ENCODE data around the gene SMARCC1.
A peak's percentile ranks its signal among the peaks of the same experiment; 100 is the strongest.
"Not testable (repeated sequence)": the region's sequence is repeated elsewhere in the genome, so short reads cannot be mapped to it uniquely, and the experiment has no call there.

SMARCC1 gene

GRCh38 chr3:47766186-47766585 lies 15.5 kb downstream of the SMARCC1 start:
- DNase-seq (ENCODE audit: low read depth) = no peak

DNA sequence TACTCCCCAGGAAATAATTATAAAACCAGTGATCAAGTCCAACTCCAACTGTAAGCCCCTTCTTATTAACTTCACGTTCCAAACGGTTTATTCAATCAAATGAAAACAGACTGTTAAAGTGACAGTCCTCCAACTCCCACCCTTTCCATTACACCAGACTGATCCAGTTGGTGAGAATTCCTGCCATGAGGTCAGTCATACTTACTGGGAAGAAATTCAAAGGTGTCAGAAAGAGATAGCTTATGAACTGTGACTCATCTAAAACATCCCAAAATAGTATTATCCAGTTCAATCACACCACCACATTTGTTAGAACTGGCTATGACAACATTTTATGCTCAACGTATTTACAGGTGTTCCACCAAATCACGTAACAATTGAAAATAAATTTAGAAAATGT lies 19.5 kb downstream of the SMARCC1 start:
- DNase-seq (ENCODE audit: low read depth) = peak; percentile 43

DNA sequence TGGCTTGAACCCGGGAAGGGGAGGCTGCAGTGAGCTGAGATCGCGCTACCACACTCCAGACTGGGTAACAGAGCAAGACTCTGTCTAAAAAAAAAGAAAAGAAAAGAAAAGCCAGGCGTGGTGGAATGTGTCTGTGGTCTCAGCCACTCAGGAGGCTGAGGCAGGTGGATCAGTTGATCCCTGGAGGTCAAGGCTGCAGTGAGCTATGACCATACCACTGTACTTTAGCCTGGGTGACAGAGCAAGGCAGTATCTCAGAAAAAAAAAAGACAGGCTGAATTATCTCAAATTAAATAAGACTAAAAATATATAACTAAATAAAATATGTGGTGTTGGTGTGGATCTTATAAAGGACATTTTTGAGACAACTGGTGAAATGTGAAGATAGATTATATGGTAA lies 20.6 kb downstream of the SMARCC1 start:
- no peak for DNase-seq (ENCODE audit: low read depth)

DNA sequence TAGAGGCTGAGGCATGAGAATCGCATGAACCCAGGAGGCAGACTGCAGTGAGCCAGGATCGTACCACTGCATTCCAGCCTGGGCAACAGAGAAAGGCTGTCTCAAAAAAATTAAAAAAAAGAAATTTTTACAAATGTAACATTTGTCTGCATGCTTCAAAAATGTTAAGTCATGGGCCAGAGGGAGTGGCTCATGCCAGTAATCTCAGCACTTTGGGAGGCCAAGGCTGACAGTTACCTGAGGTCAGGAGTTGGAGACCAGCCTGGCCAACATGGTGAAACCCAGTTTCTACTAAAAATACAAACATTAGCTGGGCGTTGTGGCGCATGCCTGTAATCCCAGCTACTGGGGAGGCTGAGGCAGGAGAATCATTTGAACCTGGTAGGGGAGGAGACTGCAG lies 21.5 kb downstream of the SMARCC1 start:
- DNase-seq (ENCODE audit: low read depth) = not testable (repeated sequence)

- no peak for DNase-seq (ENCODE audit: low read depth)
These were observed 23.2 kb downstream of the SMARCC1 start for GRCh38 chr3:47758261-47759025.

- no peak for DNase-seq (ENCODE audit: low read depth)
These were observed 29.0 kb downstream of the SMARCC1 start for GRCh38 chr3:47752716-47753115.

GRCh38 chr3:47750811-47751354 lies 30.8 kb downstream of the SMARCC1 start:
- not testable (repeated sequence) for DNase-seq (ENCODE audit: low read depth)

GRCh38 chr3:47747558-47747957 lies 34.1 kb downstream of the SMARCC1 start:
- DNase-seq (ENCODE audit: low read depth) = no peak

DNA sequence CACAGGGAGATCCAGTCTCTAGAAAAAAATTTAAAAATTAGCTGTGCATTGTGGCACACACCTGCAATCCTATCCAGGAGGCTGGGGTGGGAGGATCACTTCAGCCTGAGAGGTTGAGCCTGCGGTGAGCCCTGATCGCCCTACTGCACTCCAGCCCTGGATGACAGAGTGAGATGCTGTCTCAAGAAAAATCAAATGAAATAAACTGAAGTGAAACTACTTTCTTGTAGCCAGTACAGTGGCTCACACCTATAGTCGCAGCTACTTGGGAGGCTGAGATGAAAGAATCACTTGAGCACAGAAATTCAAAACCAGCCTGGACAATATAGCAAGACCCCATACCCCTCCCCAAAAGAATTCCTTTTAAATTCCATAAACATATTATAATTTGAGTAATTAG lies 35.4 kb downstream of the SMARCC1 start:
- DNase-seq (ENCODE audit: low read depth) = no peak

GRCh38 chr3:47743855-47744254 lies 37.8 kb downstream of the SMARCC1 start:
- no peak for DNase-seq (ENCODE audit: low read depth)

GRCh38 chr3:47743352-47743751 lies 38.3 kb downstream of the SMARCC1 start:
- DNase-seq (ENCODE audit: low read depth) = peak; percentile 42

DNA sequence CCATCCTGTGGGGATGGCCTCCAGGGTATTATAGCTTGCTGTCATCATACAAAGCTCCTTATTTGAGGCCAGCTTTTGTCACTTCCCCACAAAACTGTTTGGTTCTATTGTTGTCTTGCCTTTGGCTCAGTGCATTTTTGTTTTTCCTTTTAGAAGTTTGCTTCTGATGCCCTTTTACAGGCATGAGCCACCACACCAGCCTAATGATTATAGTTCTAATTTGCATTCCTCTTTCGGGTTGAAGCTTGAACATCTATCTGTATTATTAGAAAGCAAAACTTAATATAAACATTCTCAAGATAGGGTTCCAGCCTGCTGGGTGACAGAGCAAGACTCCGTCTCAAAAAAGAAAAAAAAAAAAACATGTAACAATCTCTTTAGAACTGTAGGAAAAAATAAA lies 39.8 kb downstream of the SMARCC1 start:
- no peak for DNase-seq (ENCODE audit: low read depth)

GRCh38 chr3:47732143-47732542 lies 49.5 kb downstream of the SMARCC1 start:
- no peak for DNase-seq (ENCODE audit: low read depth)

GRCh38 chr3:47731061-47731460 lies 50.6 kb downstream of the SMARCC1 start:
- DNase-seq (ENCODE audit: low read depth) = no peak

DNA sequence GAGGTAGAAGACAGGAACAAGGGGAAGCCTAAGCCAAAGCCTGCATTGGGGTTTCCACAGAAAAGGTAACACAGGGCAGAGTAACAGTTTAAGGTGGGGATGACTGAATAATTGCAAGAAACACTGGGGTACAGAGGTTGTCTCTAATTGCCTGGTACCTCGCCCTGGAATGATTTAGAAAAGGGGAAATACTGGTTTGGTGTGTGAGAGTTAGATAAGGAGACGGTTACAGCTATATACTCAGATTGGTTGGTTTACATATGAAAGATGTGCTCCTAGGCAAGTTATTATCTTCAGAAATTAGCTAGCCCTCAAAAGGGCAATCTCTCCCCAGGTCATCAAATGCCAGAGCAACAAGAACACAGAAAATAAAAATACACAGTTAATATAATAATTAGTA lies 58.8 kb downstream of the SMARCC1 start:
- no peak for DNase-seq (ENCODE audit: low read depth)

DNA sequence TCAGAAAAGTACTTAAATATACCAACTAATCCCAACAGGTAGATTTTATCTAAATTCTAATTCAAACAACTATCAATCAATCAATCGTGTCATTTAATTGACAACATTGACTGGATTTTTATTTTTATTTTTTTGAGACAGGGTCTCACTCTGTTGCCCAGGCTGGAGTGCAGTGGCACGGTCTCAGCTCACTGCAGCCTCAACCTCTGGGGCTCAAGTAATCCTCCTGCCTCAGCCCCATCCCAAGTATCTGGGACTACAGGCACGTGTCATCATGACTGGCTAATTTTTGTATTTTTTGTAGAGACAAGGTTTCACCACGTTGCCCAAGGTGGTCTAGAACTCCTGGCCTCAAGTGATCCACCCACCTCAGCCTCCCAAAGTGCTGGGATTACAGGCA lies 64.2 kb downstream of the SMARCC1 start:
- DNase-seq (ENCODE audit: low read depth) = not testable (repeated sequence)

GRCh38 chr3:47716656-47717055 lies 65.0 kb downstream of the SMARCC1 start:
- no peak for DNase-seq (ENCODE audit: low read depth)

DNA sequence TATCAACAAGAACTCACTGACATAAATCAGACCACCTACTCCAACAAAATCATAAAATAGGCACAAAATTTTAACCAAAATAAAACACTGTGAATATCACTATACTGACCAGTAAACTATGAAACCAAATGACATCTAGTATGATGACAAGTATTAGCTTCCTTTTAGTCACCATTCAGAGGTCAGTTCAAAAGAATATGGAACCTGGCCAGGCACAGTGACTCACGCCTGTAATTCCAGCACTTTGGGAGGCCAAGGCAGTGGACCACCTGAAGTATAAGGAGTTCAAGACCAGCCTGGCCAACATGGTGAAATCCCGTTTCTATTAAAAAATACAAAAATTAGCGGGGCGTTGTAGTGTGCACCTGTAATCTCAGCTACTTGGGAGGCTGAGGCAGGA lies 65.8 kb downstream of the SMARCC1 start:
- DNase-seq (ENCODE audit: low read depth) = peak; percentile 78

DNA sequence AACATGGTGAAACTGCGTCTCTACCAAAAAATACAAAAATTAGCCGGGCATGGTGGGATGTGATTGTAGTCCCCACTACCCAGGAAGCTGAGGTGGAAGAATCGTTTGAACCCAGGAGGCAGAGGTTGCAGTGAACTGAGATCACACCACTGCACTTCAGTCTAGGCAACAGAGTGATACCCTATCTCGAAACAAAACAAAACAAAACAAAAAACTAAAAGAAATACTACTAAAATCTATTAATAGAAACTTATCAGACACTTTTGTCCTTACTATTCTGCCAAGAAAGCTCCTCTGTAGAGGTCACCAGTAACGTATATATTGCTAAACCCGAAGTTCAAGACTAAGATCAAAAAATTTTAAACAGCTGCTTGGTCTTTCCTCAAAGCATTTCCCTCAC lies 67.1 kb downstream of the SMARCC1 start:
- DNase-seq (ENCODE audit: low read depth) = no peak

GRCh38 chr3:47713655-47714054 lies 68.0 kb downstream of the SMARCC1 start:
- no peak for DNase-seq (ENCODE audit: low read depth)

GRCh38 chr3:47712398-47712797 lies 69.3 kb downstream of the SMARCC1 start:
- no peak for DNase-seq (ENCODE audit: low read depth)

- DNase-seq (ENCODE audit: low read depth) = no peak
These were observed 70.1 kb downstream of the SMARCC1 start for GRCh38 chr3:47711596-47711995.

DNA sequence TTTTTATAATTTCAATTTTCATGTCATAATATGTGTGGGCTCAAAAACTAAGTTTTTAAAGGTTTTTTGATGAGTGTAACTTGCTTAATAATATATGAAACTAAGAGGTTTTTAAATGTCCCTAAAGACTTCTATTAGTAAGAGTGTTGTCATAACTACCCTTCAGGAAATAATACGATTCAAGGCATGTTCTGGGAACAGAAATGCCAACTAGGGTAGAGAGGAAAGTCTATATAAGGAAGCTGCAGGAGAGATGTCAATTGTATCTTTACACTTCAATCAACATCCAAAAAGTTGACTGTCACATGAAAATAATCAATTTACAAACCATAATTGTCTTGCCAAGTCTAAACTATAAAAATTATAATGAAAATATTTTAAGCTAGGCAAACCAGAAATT lies 76.3 kb downstream of the SMARCC1 start:
- no peak for DNase-seq (ENCODE audit: low read depth)

DNA sequence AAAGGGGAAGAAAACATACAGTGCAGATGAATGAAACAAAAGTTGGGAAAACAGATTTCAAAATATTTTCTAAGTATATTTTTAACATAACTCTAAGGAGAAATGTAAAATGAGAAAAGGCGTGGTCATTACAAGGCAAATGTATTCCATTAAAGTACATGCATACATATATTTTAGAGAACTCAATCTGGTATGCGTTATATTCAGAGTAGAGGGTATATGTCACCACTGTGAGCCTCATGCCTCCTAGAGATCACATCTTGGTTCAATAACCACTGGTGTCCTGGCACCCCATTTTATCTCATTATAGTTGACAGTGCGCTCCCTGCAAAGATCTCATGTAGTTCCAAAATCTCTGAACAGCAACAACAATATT lies 77.5 kb downstream of the SMARCC1 start:
- DNase-seq (ENCODE audit: low read depth) = no peak

Measured in EH (cell line).